Posterior vena cava (tissue), 2 donors: ENCODE data around the gene PRR3. TPM values are rescaled to one million over a fixed set of nuclear protein-coding genes. Genes with fewer than 3 reads are reported as not detected.
"Not testable (repeated sequence)": the region's sequence is repeated elsewhere in the genome, so short reads cannot be mapped to it uniquely, and the experiment has no call there.

Source experiments
- DNase-seq: peaks from one replicate; pipeline ENCODE4 v3.0.0-alpha.2; 2020; ENCODE audit warnings: low spot score
- intact Hi-C, 2 donors: fragments of 100-400 bp; cut with DNase I; formaldehyde crosslinking; loops; one replicate each; pipeline versions ENCODE4 v1.14.1 to v1.14.2; 2022 to 2023
- long read RNA-seq, 2 donors: library from polyadenylated mRNA; unstranded; transcript quantifications; one replicate each; pipeline ENCODE4 v2.0.0, GENCODE V29; 2020 to 2021
- total RNA-seq, 2 donors: library from RNA; stranded (reverse); fragmentation: NEBNext Ultra II Directional; extraction: Animal tissue kit (Norgen Biotek cat#: 25700); gene quantifications; one replicate each; pipeline ENCODE4 v1.2.1, GENCODE V29; 2021
- donor health status: DM: yes; HTN: yes; CAD: no.
- donor health status: DM: yes; HTN: yes; CAD: no.

PRR3 gene
- total RNA-seq = 1 to 10 TPM; 5.4 to 8.3 TPM
- long read RNA-seq, donor 1, partial matches to known transcripts = 0 of 2 reads
- long read RNA-seq, donor 1, other reads (novel, unspliced or antisense) = 1 of 2 reads
- long read RNA-seq, donor 2, partial matches to known transcripts = 0 of 3 reads
- long read RNA-seq, donor 2, other reads (novel, unspliced or antisense) = 1 of 3 reads

DNA sequence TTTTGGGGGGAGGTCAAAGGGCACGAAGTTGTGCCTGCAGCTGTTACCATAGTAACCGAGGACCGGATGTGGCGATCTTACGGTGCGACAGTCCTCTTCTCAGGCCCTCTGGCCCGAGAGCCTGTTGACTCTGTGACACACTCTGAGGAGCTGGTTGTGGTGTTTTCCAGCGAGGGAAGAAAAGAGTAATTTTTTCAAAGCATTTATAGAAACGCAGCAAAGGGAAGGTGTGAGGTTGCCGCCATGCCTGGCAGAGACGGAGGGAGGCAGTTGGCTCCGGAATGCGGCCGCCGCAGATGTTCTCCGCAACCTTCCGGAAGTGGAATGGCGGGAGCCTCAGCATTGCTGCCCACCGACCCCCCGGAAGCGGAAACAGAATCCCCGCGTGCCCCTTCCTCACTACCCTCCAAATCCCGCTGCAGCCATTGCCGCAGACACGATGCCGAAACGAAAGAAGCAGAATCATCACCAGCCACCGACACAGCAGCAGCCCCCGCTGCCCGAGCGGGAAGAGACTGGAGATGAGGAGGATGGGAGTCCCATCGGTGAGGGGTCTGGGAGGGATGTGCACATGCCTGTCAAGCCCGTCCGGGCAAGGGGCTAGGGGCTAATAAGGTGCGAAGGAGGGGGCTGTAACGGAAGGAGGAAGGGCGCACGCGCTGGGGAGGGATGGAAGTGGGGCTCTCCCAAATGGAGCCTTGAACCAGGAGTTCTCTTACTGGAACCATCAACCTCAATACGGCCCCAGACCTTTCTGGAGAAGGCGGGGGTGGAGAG lies at the start of gene PRR3:
TSS of gene PRR3 (plus strand) at position 390 of the 777 bp plus-strand sequence. CDS start at position 440, 50 bp downstream.
- intact Hi-C loops = no loop called here
- DNase-seq = peak; percentile 97

GRCh38 chr6:30507849-30508827 lies 49.0 kb upstream of the PRR3 start:
- intact Hi-C loops = no loop called here
- DNase-seq = no peak

DNA sequence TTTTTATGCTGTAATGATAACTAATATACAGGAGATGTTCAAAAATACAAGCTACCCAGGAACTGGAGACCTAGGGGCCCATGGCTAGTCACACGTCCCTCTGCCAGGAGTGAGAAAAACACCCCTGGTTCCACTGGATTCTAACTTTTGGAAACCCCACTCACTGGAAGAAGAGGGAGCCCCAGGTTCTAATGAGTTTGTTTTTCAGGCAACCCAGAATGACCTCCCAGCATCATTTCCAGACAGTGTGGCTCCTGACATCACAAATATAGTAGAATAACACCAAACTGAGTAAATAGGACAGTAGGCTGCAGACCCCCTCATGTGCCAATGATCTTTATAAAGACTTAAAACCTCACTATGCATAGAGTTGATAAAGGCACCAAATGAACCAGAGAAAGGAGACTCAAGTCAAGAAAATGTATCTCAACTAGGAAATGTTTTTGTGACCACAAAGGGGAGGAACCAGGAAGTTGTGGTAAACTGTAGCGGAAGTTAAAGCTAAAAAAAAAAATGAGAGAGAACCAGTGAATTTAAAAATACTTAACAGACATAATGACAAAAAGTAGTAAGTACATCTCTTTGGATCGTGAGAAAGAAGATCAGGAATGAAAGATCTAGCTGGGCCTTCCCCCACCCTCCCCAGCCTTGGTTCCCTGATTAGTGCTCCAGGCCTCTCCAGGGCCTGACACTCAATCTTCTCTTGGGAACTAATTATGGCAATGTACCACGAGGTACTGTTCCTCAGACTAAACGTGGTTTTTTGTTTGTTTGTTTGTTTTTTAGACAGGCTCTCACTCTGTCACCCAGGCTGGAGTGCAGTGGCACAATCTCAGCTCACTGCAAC lies 48.0 kb upstream of the PRR3 start:
- intact Hi-C loops = no loop called here
- no peak for DNase-seq

DNA sequence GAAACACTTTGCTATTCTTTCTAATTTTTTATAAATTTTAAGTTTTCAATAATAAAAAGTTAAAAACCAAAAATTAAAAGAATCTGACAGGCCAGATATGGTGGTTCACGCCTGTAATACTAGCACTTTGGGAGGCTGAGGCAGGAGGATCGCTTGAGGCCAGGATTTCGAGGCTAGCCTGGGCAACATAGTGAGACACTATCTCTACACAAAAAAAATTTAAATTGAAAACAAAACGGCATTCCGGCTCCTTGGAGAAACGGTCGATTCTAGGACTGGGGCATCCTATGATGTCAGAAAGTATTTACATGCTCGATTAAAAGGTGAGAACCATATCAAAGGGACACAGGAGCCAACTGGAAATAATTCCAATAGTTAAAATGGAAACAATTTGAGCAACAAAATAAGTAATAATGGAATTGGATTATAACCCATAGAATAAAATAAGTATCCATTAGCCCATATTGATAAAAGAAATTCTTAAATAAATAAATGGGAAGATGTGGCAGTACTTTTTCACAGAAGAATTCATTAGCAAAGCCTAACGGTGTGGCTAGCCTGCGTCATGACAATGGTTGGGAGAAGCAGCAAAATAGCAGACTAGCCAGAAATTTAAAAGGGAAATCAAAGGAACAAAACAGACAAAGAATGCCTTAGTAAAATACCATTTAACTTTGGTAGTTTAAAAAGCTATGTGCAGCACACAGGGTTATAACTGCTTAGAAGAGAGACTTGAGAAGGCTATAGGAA lies 46.5 kb upstream of the PRR3 start:
- intact Hi-C loops = no loop called here
- no peak for DNase-seq

DNA sequence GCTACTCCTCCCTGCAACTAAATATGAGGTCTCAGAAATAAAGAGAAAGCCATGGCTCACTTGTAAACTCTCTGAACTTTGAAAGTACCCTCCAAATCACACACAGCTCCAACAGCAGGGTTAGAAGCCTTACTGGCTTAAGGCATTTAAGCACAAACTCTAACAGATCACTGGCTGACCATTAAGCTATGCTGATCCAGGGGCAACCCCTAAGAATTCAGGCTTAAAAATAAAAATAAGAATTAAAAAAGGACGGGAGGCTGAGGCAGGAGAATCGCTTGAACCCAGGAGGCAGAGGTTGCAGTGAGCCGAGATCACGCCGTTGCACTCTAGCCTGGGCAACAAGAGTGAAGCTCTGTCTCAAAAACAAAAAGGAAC lies 45.9 kb upstream of the PRR3 start:
- no peak for DNase-seq
- intact Hi-C loops = no loop called here

- DNase-seq = no peak
- intact Hi-C loops = no loop called here
Observed at GRCh38 chr6:30513451-30513850, 43.6 kb upstream of the PRR3 start.

- intact Hi-C loops = no loop called here
- no peak for DNase-seq
Observed at GRCh38 chr6:30515106-30515505, 42.0 kb upstream of the PRR3 start.

DNA sequence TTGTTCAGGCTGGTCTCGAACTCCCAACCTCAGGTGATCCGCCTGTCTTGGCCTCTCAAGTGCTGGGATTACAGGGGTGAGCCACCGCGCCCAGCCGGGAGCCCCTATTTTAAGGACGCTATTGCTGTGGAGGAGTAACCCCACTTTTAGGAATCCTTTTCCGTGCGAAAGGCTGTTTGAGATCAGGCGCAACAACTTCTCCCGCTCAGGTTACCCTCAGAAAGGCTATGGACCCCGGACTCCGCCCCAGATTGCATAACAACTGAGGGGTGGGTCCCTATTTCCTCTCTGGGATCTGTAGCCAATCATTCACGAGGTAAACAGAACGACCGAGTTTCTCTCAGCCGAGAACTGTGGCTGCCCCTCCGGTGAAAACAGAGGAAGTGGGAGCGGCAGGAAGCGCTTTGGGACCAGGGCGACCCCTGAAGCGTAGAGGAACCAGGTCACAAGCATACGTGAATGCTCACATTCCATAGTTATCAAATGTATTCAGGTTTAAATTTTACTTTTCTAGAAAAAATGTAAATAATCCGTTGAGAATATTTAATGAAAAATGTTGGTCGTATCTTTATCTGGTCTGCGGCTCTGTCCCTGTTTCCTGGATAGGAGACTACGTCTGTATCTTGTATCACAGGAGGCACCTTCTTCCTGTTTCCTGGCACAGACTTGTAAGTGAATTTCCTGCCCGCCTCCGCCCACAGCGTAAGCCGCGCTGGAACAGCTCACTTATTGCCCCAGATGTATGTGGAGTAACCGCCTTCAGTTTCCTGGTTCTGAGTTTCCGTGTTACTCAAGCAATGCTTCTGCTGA lies 40.9 kb upstream of the PRR3 start:
- intact Hi-C loops = no loop called here

GRCh38 chr6:30516754-30517076 lies 40.4 kb upstream of the PRR3 start:
- intact Hi-C loops = loop anchor here in 1 of 2 donors (1.0 kb wide), 1 partner anchor 25 kb away; no protein-coding TSS in a partner anchor
- DNase-seq = not testable (repeated sequence)

More for the DNA sequence above, 40.9 kb upstream of the PRR3 start:
- peak; percentile 96 for DNase-seq

DNA sequence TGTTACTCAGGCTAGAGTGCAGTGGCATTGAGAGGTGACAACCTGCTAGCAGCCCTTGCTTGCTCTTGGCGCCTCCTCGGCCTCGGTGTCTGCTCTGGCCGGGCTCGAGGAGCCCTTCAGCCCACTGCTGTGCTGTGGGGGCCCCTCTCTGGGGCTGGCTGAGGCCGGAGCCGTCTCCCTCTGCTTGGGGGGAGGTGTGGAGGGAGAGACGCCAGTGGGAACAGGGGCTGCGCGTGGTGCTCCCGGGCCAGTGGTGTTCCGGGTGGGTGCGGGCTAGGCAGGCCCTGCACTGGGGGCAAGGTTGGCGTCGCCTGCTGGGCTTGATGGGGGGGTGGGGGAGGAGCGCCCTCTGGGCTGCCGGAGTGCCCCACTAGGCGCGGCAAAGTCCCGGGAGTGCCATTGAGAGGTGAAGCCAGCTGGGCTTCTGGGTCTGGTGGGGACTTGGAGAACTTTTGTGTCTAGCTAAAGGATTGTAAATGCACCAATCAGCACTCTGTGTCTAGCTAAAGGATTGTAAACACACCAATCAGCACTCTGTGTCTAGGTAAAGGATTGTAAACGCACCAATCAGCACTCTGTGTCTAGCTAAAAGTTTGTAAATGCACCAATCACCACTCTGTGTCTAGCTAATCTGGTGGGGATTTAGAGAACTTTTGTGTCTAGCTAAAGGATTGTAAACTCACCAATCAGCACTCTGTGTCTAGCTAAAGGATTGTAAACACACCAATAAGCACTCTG lies 39.2 kb upstream of the PRR3 start:
- intact Hi-C loops = loop anchor here in 1 of 2 donors (1.0 kb wide), 1 partner anchor 27 kb away; no protein-coding TSS in a partner anchor
- not testable (repeated sequence) for DNase-seq

DNA sequence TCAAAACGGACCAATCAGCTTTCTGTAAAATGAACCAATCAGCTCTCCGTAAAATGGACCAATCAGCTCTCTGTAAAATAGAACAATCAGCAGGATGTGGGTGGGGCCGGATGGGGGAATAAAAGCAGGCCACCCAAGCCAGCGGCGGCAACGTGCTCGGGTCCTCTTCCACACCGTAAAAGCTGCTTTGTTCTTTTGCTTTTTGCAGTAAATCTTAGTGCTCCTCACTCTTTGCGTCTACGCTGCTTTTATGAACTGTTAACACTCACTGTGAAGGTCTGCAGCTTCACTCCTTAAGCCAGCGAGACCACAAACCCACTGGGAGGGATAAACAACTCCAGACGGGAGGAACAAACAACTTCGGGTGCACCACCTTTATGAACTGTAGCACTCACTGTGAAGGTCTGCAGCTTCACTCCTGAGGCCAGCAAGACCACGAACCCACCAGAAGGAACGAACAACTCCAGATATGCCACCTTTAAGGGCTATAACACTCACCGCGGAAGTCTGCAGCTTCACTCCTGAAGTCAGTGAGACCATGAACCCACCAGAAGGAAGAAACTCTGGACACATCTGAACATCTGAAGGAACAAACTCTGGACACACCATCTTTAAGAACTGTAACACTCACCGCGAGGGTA lies 38.5 kb upstream of the PRR3 start:
- DNase-seq, intact Hi-C loops: not testable (repeated sequence)

- intact Hi-C loops = no loop called here
- no peak for DNase-seq
Observed at GRCh38 chr6:30520522-30520921, 36.6 kb upstream of the PRR3 start.

- DNase-seq, intact Hi-C loops: not testable (repeated sequence)
Observed at GRCh38 chr6:30521082-30521481, 36.0 kb upstream of the PRR3 start.

GRCh38 chr6:30521952-30522351 lies 35.1 kb upstream of the PRR3 start:
- DNase-seq, intact Hi-C loops: not testable (repeated sequence)

DNA sequence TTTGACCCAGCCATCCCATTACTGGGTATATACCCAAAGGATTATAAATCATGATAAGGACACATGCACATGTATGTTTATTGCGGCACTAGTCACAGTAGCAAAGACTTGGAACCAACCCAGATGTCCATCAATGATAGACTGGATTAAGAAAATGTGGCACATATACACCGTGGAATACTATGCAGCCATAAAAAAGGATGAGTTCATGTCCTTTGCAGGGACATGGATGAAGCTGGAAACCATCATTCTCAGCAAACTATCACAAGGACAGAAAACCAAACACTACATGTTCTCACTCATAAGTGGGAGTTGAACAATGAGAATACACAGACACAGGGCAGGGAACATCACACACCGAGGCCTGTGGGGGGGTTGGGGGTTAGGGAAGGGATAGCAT lies 30.7 kb upstream of the PRR3 start:
- intact Hi-C loops, DNase-seq: not testable (repeated sequence)

DNA sequence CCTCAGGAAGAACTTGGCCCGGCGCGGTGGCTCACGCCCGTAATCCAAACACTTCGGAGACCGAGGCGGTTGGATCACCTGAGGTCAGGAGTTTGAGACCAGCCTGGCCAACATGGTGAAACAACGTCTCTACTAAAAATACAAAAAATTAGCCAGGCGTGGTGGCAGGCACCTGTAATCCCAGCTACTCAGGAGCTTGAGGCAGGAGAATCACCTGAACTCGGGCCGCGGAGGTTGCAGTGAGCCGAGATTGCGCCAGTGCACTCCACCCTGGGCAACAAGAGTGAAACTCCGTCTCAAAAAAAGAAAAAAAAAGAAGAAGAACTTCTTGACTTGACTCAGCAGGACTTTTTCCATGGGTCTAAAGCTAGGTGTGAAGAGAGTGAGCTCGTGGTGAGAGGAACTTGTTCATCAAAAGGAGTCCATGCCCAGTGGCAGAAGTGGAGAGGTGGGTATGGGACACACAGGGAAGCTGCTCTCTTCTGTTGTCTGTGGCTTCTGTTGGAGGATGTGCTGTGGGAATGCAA lies 27.7 kb upstream of the PRR3 start:
- not testable (repeated sequence) for DNase-seq
- intact Hi-C loops = loop anchor here in 1 of 2 donors (1.0 kb wide), 1 partner anchor 42 kb away; no protein-coding TSS in a partner anchor
